ENCODE data around the gene PARP9.

Gene PARP9

DNA sequence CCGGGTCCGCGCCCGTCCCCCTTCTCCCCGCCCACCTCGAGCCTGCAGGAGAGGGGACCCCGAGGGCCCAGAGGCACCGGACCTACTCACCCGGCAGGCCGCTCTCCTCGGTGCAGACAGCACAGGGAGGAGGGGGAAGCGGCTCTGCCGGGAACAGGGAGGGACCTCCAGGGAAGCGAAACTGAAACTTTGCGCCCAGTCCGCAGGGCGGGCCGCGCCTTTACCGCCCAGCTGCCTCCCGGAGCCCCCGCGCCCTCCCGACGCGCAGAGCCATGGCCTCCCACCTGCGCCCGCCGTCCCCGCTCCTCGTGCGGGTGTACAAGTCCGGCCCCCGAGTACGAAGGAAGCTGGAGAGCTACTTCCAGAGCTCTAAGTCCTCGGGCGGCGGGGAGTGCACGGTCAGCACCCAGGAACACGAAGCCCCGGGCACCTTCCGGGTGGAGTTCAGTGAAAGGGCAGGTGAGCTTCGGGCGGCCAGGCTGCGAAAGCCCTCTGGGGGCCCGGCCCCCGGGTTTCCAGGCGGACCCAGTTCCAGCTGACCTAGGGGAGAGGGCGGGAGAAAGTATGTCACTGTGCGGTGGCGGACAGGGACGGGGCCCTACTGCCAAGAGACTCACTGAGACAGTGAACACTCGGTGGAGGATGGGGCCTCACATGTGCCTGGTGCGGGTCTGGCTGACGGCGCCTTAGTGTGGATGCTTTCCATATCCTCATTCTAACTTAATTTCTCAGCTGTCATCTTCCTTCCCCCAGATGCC is at the start of gene PARP9, which contains the start of gene DTX3L:
Gene PARP9, minus strand, starts transcription at position 146 of the 758 bp plus-strand sequence. CDS start 4,680 bp downstream, outside the sequence.
Gene DTX3L, plus strand, starts transcription at position 184 of the 758 bp plus-strand sequence. Its CDS starts 89 bp downstream, at position 273.
- TF ChIP-seq, protein P1, sequence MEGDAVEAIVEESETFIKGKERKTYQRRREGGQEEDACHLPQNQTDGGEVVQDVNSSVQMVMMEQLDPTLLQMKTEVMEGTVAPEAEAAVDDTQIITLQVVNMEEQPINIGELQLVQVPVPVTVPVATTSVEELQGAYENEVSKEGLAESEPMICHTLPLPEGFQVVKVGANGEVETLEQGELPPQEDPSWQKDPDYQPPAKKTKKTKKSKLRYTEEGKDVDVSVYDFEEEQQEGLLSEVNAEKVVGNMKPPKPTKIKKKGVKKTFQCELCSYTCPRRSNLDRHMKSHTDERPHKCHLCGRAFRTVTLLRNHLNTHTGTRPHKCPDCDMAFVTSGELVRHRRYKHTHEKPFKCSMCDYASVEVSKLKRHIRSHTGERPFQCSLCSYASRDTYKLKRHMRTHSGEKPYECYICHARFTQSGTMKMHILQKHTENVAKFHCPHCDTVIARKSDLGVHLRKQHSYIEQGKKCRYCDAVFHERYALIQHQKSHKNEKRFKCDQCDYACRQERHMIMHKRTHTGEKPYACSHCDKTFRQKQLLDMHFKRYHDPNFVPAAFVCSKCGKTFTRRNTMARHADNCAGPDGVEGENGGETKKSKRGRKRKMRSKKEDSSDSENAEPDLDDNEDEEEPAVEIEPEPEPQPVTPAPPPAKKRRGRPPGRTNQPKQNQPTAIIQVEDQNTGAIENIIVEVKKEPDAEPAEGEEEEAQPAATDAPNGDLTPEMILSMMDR (IDR thresholded peaks at IDR 0.05; ENCODE audit: extremely low read depth, missing control alignments), result no peak
- DNase-seq (ENCODE audit: low spot score), result peak; percentile 75

GRCh38 chr3:122612696-122613095 is 48.6 kb upstream of the PARP9 start:
- DNase-seq (ENCODE audit: low spot score), result no peak
- TF ChIP-seq, protein P1 (IDR thresholded peaks at IDR 0.05; ENCODE audit: extremely low read depth, missing control alignments), result no peak

DNA sequence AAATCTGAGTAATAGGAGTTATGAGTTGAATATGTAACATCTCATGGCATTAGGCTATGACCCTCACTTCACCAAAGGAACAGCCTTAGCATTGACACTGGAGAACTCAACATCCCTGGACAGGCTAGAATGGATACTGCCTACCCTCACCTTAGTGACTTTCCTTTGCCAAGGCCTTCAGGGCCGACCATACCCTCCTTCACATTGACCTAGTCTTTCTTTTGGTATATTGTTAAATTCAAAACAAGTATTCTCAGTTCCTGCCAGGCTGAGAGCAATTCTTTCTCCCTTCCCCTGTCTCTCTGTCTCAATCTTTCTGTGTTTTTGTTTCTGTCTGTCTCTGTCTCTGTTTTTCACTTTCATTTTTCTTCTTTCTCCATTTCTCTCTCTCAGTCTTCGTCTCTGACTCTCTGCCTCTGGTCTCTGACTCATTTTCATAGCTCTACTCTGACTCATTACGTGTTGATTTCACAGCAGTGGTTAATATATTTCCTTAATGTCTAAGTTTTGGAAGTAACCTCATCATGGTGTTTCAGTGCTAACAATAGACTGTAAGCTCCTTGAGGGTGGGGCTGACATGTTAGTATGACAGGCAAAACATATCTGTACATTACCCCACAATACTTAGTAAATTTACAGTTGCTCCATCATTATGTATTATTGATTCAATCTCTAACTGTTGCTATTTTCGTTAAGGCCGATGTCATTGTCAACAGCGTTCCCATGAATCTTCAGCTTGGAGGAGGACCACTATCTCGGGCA is 45.9 kb upstream of the PARP9 start:
- DNase-seq (ENCODE audit: low spot score), result peak; percentile 80
- TF ChIP-seq, protein P1 (IDR thresholded peaks at IDR 0.05; ENCODE audit: extremely low read depth, missing control alignments), result no peak

GRCh38 chr3:122608916-122609315 is 44.8 kb upstream of the PARP9 start:
- TF ChIP-seq, protein P1 (IDR thresholded peaks at IDR 0.05; ENCODE audit: extremely low read depth, missing control alignments), result no peak
- no peak for DNase-seq (ENCODE audit: low spot score)

DNA sequence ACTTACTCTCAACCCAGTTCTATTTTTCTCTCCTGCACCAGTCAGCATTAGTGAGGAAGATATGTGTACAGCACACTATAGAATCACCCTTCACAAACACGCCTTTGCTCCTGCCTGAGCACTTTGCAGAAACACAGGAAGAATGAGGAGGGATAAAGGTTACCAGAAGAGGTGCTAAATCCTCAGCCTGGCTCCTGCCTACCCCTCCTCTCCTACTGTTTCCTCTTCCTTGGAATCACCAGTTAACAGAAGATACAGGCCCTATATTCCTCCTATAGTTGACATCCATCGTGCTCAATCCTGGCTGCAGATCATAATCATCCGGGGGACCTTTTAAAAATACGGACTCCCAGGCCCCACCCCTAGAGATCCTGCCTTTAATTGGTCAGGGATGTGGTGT is 42.2 kb upstream of the PARP9 start:
- TF ChIP-seq, protein P1 (IDR thresholded peaks at IDR 0.05; ENCODE audit: extremely low read depth, missing control alignments), result no peak

GRCh38 chr3:122603056-122603455 is 39.0 kb upstream of the PARP9 start:
- DNase-seq (ENCODE audit: low spot score), result no peak
- TF ChIP-seq, protein P1 (IDR thresholded peaks at IDR 0.05; ENCODE audit: extremely low read depth, missing control alignments), result no peak

More for the DNA sequence above, 42.2 kb upstream of the PARP9 start:
- DNase-seq (ENCODE audit: low spot score), result no peak

Measured in GM20000 (cell line).